Renal cortical epithelial cell (primary cell): ENCODE data around the gene SOX15. TPM values are rescaled to one million over a fixed set of nuclear protein-coding genes. Genes with fewer than 3 reads are reported as not detected.
A peak's percentile ranks its signal among the peaks of the same experiment; 100 is the strongest.

Source experiments
- DNase-seq: peaks from one replicate; pipeline ENCODE4 v3.0.0-alpha.2; 2011; ENCODE audit warnings: low read depth
- total RNA-seq: library from RNA; depleted of rRNA; stranded (reverse); fragments of >200 nt; gene quantifications from 2 replicates; pipeline ENCODE4 v1.2.3, GENCODE V29; 2014

Gene SOX15
- total RNA-seq, 1 donor from 2014 or later = 0.60 TPM

GRCh38 chr17:7557775-7558543 lies 31.9 kb downstream of the SOX15 start:
- DNase-seq = peak; percentile 82

GRCh38 chr17:7557147-7557764 lies 32.6 kb downstream of the SOX15 start:
- no peak for DNase-seq

GRCh38 chr17:7556627-7557026 lies 33.3 kb downstream of the SOX15 start:
- no peak for DNase-seq

- no peak for DNase-seq
Observed at GRCh38 chr17:7555320-7555948, 34.5 kb downstream of the SOX15 start.

GRCh38 chr17:7553356-7553755 lies 36.5 kb downstream of the SOX15 start:
- DNase-seq = no peak

- DNase-seq = no peak
Observed at GRCh38 chr17:7552621-7553051, 37.3 kb downstream of the SOX15 start.

- no peak for DNase-seq
Observed at GRCh38 chr17:7551396-7551795, 38.5 kb downstream of the SOX15 start.

GRCh38 chr17:7550344-7550743 lies 39.5 kb downstream of the SOX15 start:
- DNase-seq = no peak

GRCh38 chr17:7549401-7550055 lies 40.4 kb downstream of the SOX15 start:
- DNase-seq = no peak

GRCh38 chr17:7548585-7549400 lies 41.1 kb downstream of the SOX15 start, which contains the start of gene TNFSF12:
Gene TNFSF12 (plus strand): TSS chr17:7549058. CDS start chr17:7549154, 96 bp downstream.
- no peak for DNase-seq

GRCh38 chr17:7544911-7545310 lies 45.0 kb downstream of the SOX15 start:
- no peak for DNase-seq

GRCh38 chr17:7541074-7541621 lies 48.7 kb downstream of the SOX15 start:
- DNase-seq = no peak

GRCh38 chr17:7538891-7539545 lies 50.9 kb downstream of the SOX15 start:
- DNase-seq = peak; percentile 78

Other genes with a start within 250 kb of the SOX15 start
- 10.4 and 13.7 TPM in 2 replicates for gene KCTD11, start 237.9 kb downstream of the SOX15 start, total RNA-seq
- gene TMEM95, start 234.9 kb downstream of the SOX15 start, total RNA-seq = not detected in 2 replicates
- 3.6 and 8.0 TPM in 2 replicates for gene TNK1, start 209.0 kb downstream of the SOX15 start, total RNA-seq
- 20.0 and 71.0 TPM in 2 replicates for gene PLSCR3, start 195.6 kb downstream of the SOX15 start, total RNA-seq
- 35.9 and 143 TPM in 2 replicates for gene TMEM256, start 186.0 kb downstream of the SOX15 start, total RNA-seq
- gene NLGN2, start 182.2 kb downstream of the SOX15 start, total RNA-seq = 2.6 and 17.1 TPM in 2 replicates
- not detected in 2 replicates for gene SPEM1, start 169.8 kb downstream of the SOX15 start, total RNA-seq
- not detected in 2 replicates for gene SPEM2, start 164.5 kb downstream of the SOX15 start, total RNA-seq
- gene SPEM3, start 161.2 kb downstream of the SOX15 start, total RNA-seq = not detected in 2 replicates
- gene TMEM102, start 154.7 kb downstream of the SOX15 start, total RNA-seq = 16.9 and 33.0 TPM in 2 replicates
- 3.3 and 10.7 TPM in 2 replicates for gene FGF11, start 150.6 kb downstream of the SOX15 start, total RNA-seq
- 15.3 and 26.0 TPM in 2 replicates for gene CHRNB1, start 145.0 kb downstream of the SOX15 start, total RNA-seq
- gene ZBTB4, start 110.5 kb downstream of the SOX15 start, total RNA-seq = 14.8 and 39.2 TPM in 2 replicates
- gene SLC35G6, start 108.6 kb downstream of the SOX15 start, total RNA-seq = not detected in 2 replicates
- gene POLR2A, start 105.7 kb downstream of the SOX15 start, total RNA-seq = 57.3 and 169 TPM in 2 replicates
- gene TNFSF12, start 41.0 kb downstream of the SOX15 start, total RNA-seq = 4.2 and 15.5 TPM in 2 replicates
- 22.1 and 31.9 TPM in 2 replicates for gene TNFSF13, start 31.3 kb downstream of the SOX15 start, total RNA-seq
- 61.4 and 101 TPM in 2 replicates for gene SENP3, start 28.2 kb downstream of the SOX15 start, total RNA-seq
- gene CD68, start 10.5 kb downstream of the SOX15 start, total RNA-seq = 4.2 and 7.6 TPM in 2 replicates
- gene MPDU1, start 6.2 kb downstream of the SOX15 start, total RNA-seq = 85.9 and 150 TPM in 2 replicates
- gene FXR2, start 24.8 kb upstream of the SOX15 start, total RNA-seq = 35.0 and 64.4 TPM in 2 replicates
- gene SAT2, start 37.7 kb upstream of the SOX15 start, total RNA-seq = 16.8 and 29.6 TPM in 2 replicates
- 0.25 TPM in 1 of 2 replicates, not detected in the other for gene SHBG, start 40.0 kb upstream of the SOX15 start, total RNA-seq
- 0.30 TPM in 1 of 2 replicates, not detected in the other for gene ATP1B2, start 60.8 kb upstream of the SOX15 start, total RNA-seq
- 29.3 and 53.8 TPM in 2 replicates for gene TP53, start 97.4 kb upstream of the SOX15 start, total RNA-seq
- 6.2 and 9.2 TPM in 2 replicates for gene WRAP53, start 98.4 kb upstream of the SOX15 start, total RNA-seq
- gene EFNB3, start 115.1 kb upstream of the SOX15 start, total RNA-seq = 0.69 and 2.9 TPM in 2 replicates
- 0.15 TPM in 1 of 2 replicates, not detected in the other for gene DNAH2, start 127.7 kb upstream of the SOX15 start, total RNA-seq
- gene KDM6B, start 244.1 kb upstream of the SOX15 start, total RNA-seq = 2.8 and 15.9 TPM in 2 replicates